Pancreas (tissue), 10 donors: ENCODE measurements around the gene ERBB2. TPM values are rescaled to one million over a fixed set of nuclear protein-coding genes. Genes with fewer than 3 reads are reported as not detected.
A peak's percentile ranks its signal among the peaks of the same experiment; 100 is the strongest.

Experiments used
- ATAC-seq, 4 donors: fragments of 200-7000 bp; cut with Tn5 transposase; one replicate each; pipeline versions ENCODE4 v1.8.0 to v1.9.1; 2020; ENCODE audit warnings: mild to moderate bottlenecking in 4 of 4, moderate library complexity in 4 of 4
- DNase-seq, 6 donors: peaks; one replicate each; pipeline ENCODE4 v3.0.0-alpha.2; 2020
- FAIRE-seq: peaks from 2 replicates; lab custom pipeline; 2012; peaks lifted over from hg19 to GRCh38; lab: Jason Lieb, UNC
- H3K27ac ChIP-seq, 4 donors: fragments of 200-600 bp; sonication (generic); 1 replicate in 3 of 4; 2 replicates in 1 of 4; pipeline versions ENCODE4 v1.5.0 to v1.8.0; 2020
- H3K27me3 ChIP-seq, 4 donors: fragments of 200-600 bp; one replicate each; pipeline ENCODE4 v1.8.0; 2021
- H3K36me3 ChIP-seq, 3 donors: fragments of 200-600 bp; sonication (generic) in 1 of 3; one replicate each; pipeline versions ENCODE4 v1.5.0 to v1.8.0; 2020 to 2021
- H3K4me1 ChIP-seq, 3 donors: fragments of 200-600 bp; one replicate each; pipeline ENCODE4 v1.8.0; 2021
- H3K4me3 ChIP-seq, 4 donors: fragments of 200-600 bp; sonication (generic) in 2 of 4; one replicate each; pipeline versions ENCODE4 v1.5.0 to v1.8.0; 2020 to 2021
- H3K9me3 ChIP-seq, 4 donors: fragments of 200-600 bp; one replicate each; pipeline ENCODE4 v1.8.0; 2021
- WGBS, 2 donors: extraction: QIAGEN DNeasy Blood & Tissue Kit; methylation state at CpG; one replicate each; pipeline ENCODE4 v1.1.7; 2013; 5-methylcytosine and 5-hydroxymethylcytosine counted together
- intact Hi-C, 3 donors: fragments of 100-400 bp; cut with DNase I; formaldehyde crosslinking; loops; one replicate each; pipeline versions ENCODE4 v1.11.1 to v1.14.2; 2022
- polyA plus RNA-seq, 2 donors: library from polyadenylated mRNA; stranded (reverse); fragments of 200-250 nt; gene quantifications; one replicate each; pipeline ENCODE4 v1.2.3, GENCODE V29; 2013
- total RNA-seq, 6 donors: library from RNA; stranded (reverse); fragmentation: NEBNext Ultra II Directional in 4 of 6; extraction: Animal tissue kit (Norgen Biotek cat#: 25700) in 4 of 6; gene quantifications; one replicate each; pipeline versions ENCODE4 v1.2.1 to v1.2.4, GENCODE V29; 2021 to 2023
- TF ChIP-seq, protein P1 (sequence below), 4 donors: fragments of 200-600 bp; sonication (generic) in 3 of 4; IDR thresholded peaks; one replicate each; pipeline versions ENCODE4 v1.5.0 to v1.8.0; 2021; ENCODE audit warnings: antibody characterized with exemption in 4 of 4
- donor health status: healthy with polysubstance abuse.
- donor health status: DM: no; HTN: no; CAD: no; lungs with moderate emphysema.
- donor health status: DM: no; HTN: no; CAD: no.
- donor health status: control.
- donor health status: control.
- donor health status: Bipolar disorder and iron deficiency.
- donor health status: DM: yes; HTN: yes; CAD: no.
- donor health status: DM: no; HTN: no; CAD: no.
- donor health status: DM: no; HTN: no; CAD: no.
- donor health status: DM: yes; HTN: yes; CAD: no.

ERBB2 gene
- total and polyA plus RNA-seq, 8 donors = 37.2 to 78.9 (median 43.9) TPM

DNA sequence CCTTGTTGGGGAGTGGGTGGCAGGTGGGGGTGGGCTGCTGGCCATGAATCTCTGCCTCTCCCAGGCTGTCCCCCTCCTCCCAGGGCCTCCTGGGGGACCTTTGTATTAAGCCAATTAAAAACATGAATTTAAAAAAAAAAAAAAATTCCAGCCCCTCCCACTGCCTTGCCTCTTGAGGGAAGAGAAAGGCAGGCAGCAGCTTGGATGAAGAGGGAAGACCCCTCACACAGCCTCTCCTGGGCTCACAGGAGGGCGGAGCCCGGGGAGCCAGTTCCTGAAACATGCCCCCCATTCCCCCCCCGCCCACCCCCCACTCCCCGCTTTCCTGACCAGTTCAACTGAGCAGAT is 36.5 kb upstream of the ERBB2 start:
- FAIRE-seq = no peak
- H3K4me1 ChIP-seq = peaks cover 0 to 2% (median 0%) of the 10 kb centered on the region in 3 donors

DNA sequence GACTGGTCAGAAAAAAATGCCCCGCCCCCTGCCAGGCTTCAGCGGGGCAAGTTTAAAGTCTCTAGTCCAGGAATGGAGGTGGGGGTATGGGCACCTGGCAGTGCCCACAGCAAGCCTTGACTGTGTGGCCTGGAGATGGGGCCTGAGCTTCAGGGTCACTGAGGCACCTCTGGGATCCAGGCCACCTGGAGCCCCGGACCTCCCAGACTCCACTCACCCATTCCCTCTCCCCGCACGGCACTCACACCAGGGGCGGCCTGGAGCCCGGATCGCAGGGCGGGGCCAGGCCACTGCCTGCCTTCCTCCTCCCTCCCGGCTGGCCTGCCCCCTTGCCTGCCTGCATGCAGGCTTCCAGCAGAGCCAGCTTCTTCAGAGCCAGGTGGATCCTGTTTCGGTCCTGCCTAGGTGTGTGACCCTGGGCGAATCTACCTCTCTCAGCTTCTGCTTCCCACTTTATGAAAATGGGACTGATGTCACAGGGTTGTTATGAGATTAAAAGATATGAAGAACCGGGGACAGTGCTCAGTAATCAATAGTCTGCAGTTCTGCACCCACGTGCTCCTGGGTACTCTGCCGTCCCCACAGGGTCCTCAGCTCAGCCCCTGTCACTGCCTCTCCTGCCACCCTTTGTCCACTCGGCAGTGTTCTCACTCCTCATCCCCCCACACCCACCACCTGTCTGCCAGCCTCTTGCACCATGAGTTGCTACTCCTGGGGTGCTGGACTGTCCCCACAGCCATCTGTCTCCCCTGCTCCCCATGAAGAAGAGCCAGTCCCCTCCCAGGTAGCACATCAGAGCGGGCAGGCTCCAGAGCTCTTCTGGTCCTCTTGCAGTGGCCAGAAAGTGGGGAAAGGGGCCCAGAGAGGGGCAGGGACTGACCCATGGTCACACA is 35.9 kb upstream of the ERBB2 start:
- WGBS, 2 donors = 62 to 64% methylated on average over 17 of the region's 17 CpGs
- no peak overlapping the region for H3K4me3 ChIP-seq
- intact Hi-C loops = no loop called here
- H3K27ac ChIP-seq = no peak overlapping the region
- no peaks in the 10 kb centered on the region for H3K27me3 ChIP-seq
- H3K36me3 ChIP-seq = peaks cover 0 to 9% (median 0%) of the 10 kb centered on the region in 3 donors
- peaks cover 0 to 5% (median 0%) of the 10 kb centered on the region in 3 donors for H3K4me1 ChIP-seq
- FAIRE-seq (no peak), ATAC-seq (peak in 1 of 4 donors; percentile 4), DNase-seq (no peak)
- TF ChIP-seq, protein P1, sequence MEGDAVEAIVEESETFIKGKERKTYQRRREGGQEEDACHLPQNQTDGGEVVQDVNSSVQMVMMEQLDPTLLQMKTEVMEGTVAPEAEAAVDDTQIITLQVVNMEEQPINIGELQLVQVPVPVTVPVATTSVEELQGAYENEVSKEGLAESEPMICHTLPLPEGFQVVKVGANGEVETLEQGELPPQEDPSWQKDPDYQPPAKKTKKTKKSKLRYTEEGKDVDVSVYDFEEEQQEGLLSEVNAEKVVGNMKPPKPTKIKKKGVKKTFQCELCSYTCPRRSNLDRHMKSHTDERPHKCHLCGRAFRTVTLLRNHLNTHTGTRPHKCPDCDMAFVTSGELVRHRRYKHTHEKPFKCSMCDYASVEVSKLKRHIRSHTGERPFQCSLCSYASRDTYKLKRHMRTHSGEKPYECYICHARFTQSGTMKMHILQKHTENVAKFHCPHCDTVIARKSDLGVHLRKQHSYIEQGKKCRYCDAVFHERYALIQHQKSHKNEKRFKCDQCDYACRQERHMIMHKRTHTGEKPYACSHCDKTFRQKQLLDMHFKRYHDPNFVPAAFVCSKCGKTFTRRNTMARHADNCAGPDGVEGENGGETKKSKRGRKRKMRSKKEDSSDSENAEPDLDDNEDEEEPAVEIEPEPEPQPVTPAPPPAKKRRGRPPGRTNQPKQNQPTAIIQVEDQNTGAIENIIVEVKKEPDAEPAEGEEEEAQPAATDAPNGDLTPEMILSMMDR (IDR thresholded peaks at IDR 0.05) = no peak
- H3K9me3 ChIP-seq = no peaks in the 10 kb centered on the region

More for the DNA sequence above, 36.5 kb upstream of the ERBB2 start:
- Histone ChIP-seq H3K4me3 (no peak overlapping the region), H3K27ac (no peak overlapping the region), H3K36me3 (peaks cover 0 to 9% (median 0%) of the 10 kb centered on the region in 3 donors), H3K9me3 (no peaks in the 10 kb centered on the region), H3K27me3 (no peaks in the 10 kb centered on the region)
- DNase-seq = no peak
- TF ChIP-seq, protein P1 (IDR thresholded peaks at IDR 0.05) = no peak
- WGBS, 2 donors = 82 to 86% methylated on average over 4 of the region's 4 CpGs
- no peak for ATAC-seq
- intact Hi-C loops = no loop called here

DNA sequence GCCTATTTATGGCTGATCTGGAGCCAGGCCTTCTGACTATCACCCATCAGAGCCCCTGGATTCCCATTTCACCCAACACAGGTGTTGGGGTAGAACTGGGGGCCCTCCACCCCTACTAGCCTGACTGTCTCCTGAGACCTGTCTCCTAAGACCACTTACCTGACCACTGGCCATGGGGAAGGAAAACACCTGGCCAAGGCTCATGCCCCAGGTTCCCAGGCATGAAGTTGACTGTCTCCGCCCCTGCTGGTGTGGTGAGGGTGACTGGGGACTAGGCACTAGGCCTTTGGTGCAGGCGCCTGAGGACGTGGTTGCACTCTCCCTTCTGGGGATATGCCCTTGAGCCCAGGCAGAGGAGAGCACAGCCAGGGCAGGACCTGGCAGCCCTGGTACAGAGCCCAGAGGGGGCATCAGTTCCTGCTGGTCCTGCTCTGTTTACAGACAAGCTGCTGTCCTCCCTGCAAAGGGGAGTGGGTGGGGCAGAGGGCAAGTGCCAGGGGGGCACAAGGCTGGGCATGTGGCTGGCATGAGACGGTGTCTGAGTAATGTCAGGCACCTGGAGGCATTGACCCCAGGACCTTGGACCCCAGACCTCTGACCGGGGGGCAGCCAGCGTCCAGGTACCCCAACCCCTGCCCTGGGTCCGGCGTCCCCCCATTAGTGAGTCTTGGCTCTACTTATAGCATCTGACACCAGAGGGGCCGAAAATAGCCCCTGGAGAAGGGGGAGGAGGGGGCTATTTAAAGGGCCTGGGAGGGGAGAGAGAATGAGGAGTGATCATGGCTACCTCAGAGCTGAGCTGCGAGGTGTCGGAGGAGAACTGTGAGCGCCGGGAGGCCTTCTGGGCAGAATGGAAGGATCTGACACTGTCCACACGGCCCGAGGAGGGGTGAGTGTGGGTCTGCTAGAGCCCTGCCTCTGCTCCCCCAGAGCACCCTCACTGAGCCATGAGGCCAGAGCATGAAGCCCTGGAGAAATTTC is 35.0 kb upstream of the ERBB2 start, which contains the start of gene TCAP:
TSS of gene TCAP (plus strand) at position 769 of the 981 bp plus-strand sequence. CDS start at position 780, 11 bp downstream.
- no peak for FAIRE-seq
- no peak for ATAC-seq
- no peak within 1 kb of the TSS for H3K4me3 ChIP-seq
- H3K9me3 ChIP-seq = no peaks in the 10 kb centered on the region
- intact Hi-C loops = no loop called here
- no peak within 1 kb of the TSS for H3K27ac ChIP-seq
- H3K4me1 ChIP-seq = peaks cover 0 to 5% (median 0%) of the 10 kb centered on the region in 3 donors
- 37 to 41% methylated on average over 15 of the region's 15 CpGs for WGBS, 2 donors
- TF ChIP-seq, protein P1 (IDR thresholded peaks at IDR 0.05) = no peak
- DNase-seq = peak in 1 of 6 donors; percentile 12
- peaks cover 0 to 9% (median 0%) of the 10 kb centered on the region in 3 donors for H3K36me3 ChIP-seq
- no peaks in the 10 kb centered on the region for H3K27me3 ChIP-seq

DNA sequence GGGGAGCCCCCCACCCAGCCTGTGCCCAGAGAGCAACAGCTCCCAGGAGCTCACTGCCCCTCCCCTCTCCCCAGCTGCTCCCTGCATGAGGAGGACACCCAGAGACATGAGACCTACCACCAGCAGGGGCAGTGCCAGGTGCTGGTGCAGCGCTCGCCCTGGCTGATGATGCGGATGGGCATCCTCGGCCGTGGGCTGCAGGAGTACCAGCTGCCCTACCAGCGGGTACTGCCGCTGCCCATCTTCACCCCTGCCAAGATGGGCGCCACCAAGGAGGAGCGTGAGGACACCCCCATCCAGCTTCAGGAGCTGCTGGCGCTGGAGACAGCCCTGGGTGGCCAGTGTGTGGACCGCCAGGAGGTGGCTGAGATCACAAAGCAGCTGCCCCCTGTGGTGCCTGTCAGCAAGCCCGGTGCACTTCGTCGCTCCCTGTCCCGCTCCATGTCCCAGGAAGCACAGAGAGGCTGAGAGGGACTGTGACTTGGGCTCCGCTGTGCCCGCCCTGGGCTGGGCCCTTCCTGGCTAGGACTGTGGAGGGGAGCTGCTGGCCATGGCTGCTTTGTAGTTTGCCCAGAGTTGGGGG is 34.1 kb upstream of the ERBB2 start:
- ATAC-seq = peak; percentile 5 to 31 (median 8)
- peak in 1 of 6 donors; percentile 15 for DNase-seq
- intact Hi-C loops = no loop called here
- Histone ChIP-seq H3K27ac (no peak overlapping the region), H3K4me1 (peaks cover 0 to 5% (median 0%) of the 10 kb centered on the region in 3 donors), H3K9me3 (no peaks in the 10 kb centered on the region), H3K4me3 (no peak overlapping the region), H3K36me3 (peaks cover 0 to 4% (median 0%) of the 10 kb centered on the region in 3 donors), H3K27me3 (no peaks in the 10 kb centered on the region)
- TF ChIP-seq, protein P1 (IDR thresholded peaks at IDR 0.05) = no peak
- FAIRE-seq = no peak
- 38 to 49% methylated on average over 14 to 17 of the region's 17 CpGs for WGBS, 2 donors
